ENCODE results near the gene SNX9.
A peak's percentile ranks its signal among the peaks of the same experiment; 100 is the strongest.
"Not testable (repeated sequence)": the region's sequence is repeated elsewhere in the genome, so short reads cannot be mapped to it uniquely, and the experiment has no call there.

SNX9 gene

GRCh38 chr6:157927011-157927410, 104.0 kb downstream of the SNX9 start:
- no peak for DNase-seq (ENCODE audit: low spot score)

- DNase-seq (ENCODE audit: low spot score), result no peak
Observed at GRCh38 chr6:157928428-157928827, 105.4 kb downstream of the SNX9 start.

DNA sequence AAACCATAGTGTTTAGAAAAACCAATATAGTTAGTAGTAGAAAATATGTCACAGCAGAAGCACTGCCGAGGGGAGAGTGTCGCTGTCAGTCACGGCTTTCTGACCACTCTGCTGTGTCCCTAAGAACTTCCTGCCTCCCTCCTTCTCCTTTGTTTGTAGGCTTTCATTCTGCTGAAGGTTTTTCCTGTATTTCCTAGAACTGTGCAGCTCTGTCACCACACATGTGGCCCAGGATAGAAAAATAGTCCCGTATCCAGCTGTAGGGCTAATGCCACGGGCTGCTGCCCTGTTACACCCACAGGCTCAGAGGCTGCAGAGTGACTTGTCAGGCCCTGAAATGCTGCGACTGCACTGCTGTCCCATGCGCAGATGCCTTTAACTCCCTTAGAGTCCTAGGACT, 106.0 kb downstream of the SNX9 start:
- no peak for DNase-seq (ENCODE audit: low spot score)

DNA sequence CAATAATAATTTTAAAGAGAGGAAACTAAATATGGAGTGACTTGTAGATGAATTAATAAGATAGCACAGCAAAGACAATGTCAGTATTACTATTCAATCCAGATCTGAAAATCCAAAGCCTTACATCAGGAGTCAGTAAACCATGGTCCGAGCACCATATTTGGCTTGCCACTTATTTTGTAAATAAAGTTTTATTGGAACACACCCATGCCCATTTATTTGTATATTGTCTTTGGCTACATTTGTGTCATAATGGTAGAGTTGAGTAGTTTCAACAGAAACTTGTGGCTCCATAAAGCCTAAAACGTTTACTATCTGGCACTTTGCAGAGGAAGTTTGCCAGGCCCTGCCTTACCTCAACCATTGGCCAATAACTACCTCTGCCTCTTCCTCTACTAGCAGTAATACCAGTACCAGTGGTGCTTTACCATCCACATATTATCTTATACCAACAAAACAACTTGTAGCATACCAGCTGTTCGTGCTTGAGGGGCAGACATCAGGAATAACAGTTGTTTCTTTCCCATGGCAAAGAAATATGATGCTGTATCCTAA, 106.8 kb downstream of the SNX9 start:
- no peak for DNase-seq (ENCODE audit: low spot score)

DNA sequence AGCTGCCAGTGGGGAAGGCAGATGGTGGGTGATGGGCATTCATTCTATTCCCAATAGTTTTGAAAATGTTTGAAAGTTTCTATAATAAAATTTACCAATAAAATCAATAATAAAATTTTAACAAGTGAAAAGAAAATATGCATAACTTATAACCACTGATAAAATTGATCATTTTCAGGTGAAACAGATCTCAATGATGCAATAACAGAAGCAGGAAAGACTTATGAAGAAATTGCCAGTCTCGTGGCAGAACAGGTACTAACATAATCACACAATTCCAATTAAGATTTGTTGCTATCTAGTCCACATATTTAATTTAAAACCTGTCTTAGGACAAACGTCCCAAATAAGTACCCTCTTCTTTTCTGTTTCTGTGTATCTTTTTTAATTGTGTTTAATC, 112.7 kb downstream of the SNX9 start:
- DNase-seq (ENCODE audit: low spot score), result no peak

DNA sequence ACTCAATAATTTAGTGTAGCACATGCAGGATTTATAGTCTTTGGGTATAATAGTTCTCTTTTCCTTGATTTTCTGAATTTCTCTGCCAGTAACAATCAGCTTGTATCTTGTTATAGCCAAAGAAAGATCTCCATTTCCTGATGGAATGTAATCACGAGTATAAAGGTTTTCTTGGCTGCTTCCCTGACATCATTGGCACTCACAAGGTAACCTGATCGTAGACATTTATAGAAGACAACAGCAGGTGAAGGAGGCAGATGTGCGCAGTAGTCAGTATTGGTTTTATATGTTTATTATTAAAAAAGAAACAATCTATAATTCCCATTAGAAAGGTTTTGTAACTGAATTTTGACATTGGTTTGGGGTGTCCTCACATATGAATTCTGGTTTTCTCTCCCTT, 114.3 kb downstream of the SNX9 start:
- no peak for DNase-seq (ENCODE audit: low spot score)

DNA sequence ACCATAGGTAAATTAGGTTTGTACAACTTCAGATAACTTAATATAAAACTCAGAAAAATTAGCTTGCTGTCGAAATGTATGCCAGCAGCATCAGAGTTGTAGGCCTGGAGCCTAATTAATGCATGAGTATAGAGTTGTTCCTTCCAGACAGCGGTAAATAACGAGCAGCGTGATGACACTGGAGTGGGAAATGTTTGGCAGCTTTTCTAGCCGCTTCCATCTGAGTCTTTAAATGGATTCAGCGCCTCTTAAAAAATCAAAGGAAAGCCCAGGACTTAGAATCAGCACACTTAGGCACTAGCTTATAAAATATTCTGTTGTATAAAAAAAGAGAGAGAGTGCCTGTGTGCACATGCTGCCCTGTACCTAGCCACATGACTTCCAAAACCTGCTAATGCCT, 114.9 kb downstream of the SNX9 start:
- DNase-seq (ENCODE audit: low spot score), result no peak

DNA sequence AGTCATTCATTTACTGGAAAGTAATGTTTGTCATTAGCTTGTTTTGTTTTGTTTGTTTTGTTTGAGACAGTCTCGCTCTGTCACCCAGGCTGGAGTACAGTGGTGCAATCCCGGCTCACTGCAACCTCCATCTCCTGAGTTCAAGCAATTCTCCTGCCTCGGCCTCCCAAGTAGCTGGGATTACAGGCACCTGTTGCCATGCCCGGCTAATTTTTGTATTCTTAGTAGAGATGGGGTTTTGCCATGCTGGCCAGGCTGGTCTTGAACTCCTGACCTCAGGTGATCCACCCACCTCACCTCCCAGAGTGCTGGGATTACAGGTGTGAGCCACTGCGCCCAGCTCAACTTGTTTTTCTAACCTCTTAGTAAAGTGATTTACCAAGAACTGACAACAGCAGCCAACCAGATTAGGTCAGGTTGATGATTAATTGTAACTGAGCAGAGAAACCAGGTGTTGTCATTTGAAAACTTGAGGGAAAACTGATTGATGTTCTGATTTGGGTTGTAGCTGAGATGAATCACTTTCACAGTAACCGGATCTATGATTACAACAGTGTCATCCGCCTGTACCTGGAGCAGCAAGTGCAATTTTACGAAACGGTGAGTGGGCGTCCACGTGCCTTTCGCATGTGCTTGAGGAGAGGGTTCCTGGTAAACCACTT, 117.5 kb downstream of the SNX9 start:
- peak; percentile 3 for DNase-seq (ENCODE audit: low spot score)

DNA sequence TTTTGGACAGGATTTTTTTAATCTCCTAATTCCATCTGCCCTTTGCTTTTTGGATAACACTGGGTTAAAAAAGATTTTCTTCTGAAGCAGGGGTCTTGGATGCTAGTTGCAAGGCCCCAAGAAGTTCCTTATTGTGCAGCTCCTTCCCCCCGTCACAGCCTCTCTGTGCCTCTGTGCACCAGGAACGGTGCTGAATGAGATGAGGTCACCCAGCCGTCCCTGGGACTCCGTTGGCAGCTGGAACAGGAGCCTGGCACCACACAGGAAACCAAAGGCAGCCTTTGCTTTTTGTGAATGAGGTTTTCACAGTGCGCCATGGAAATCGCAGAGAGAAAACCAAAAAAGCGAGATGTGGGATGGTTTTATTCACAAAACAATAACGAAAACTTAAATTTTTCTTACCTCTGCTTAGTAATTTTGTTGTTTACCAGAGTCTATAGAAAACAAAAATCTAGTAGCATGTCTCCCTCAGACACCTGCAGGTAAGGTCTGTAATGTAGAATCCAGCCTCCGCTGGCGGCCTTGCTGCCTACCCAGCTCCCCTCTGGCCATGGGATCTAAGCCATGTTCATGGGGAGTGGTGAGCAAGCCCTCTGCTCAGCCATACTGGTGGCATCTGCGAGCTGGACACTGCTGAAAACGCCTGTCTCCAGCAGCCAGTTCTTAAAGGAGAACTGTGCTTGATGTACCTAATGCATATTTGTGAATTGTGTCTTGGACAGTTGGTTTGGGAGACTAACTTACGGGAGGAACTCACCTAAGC, 118.2 kb downstream of the SNX9 start:
- DNase-seq (ENCODE audit: low spot score), result no peak

GRCh38 chr6:157942351-157942750, 119.3 kb downstream of the SNX9 start:
- no peak for DNase-seq (ENCODE audit: low spot score)

DNA sequence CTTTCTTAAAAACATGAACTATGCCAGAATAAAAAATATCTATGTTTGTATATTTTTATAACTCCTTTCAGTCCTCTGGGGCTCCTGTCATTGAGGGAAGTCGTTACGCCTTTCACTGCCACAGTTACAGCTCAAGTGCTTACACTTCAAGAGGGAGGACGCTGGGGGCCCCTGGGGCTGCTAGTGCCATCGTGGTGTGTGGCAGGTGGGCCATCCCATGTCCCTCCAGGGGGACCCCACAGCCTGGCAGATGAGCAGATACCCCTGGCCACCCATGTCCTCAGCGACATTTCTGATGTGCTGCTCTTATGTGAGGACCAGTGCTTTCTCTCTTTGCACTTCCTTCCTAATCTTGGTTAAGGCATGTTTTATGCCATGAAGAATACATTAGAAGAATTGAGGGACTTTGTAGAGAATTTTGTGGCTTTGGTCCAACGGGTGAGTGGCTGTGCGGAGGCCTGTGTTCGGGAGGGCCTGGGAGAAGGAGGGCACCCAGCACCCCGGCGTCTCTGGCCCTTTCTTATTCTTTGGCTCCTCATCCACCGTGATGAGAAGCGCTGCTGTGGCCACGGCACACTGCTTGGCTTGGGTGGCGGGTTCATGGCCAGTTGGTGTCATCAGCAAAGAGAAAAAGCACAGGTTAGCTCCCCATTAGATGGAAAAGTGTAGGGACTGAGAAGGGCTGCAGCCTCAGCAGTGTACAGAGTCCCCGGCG, 120.4 kb downstream of the SNX9 start:
- no peak for DNase-seq (ENCODE audit: low spot score)

- no peak for DNase-seq (ENCODE audit: low spot score)
Observed at GRCh38 chr6:157943964-157944283, 120.9 kb downstream of the SNX9 start.

- no peak for DNase-seq (ENCODE audit: low spot score)
Observed at GRCh38 chr6:157944983-157945931, 122.2 kb downstream of the SNX9 start.

GRCh38 chr6:157946053-157946617, 123.1 kb downstream of the SNX9 start:
- no peak for DNase-seq (ENCODE audit: low spot score)

GRCh38 chr6:157946865-157947532, 124.0 kb downstream of the SNX9 start:
- peak; percentile 12 for DNase-seq (ENCODE audit: low spot score)

DNA sequence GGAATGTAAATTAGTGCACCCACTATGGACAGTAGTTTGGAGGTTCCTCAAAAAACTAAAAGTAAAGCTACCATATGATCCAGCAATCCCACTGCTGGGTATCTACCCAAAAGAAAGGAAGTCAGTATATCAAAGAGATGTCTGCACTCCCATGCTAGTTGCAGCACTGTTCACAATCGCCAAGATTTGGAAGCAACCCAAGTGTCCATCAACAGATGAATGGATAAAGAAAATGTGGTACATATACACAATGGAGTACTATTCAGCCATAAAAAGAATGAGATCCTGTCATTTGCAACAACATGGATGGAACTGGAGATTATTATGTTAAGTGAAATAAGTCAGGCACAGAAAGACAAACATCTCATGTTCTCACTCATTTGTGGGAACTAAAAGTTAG, 127.9 kb downstream of the SNX9 start:
- not testable (repeated sequence) for DNase-seq (ENCODE audit: low spot score)

DNA sequence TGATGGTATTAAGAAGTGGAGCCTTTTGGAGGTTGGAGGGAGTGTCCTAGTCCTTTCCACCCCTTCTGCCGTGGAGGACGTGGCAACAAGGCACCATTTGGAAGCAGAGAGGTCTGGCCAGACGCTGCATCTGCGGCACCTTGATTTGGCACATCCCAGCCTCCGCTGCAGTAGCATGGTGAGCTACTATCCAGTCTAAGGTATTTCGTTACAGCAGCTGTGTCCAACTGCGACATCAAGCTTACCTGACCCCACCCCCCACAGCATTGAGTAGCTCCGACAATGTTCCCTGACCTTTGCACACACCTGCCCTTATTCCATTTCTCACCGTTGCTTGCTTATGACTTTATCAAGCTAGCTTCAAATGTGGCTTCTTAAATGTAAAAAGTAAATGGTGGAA, 128.8 kb downstream of the SNX9 start:
- DNase-seq (ENCODE audit: low spot score), result no peak

- no peak for DNase-seq (ENCODE audit: low spot score)
Observed at GRCh38 chr6:157952861-157953351, 129.9 kb downstream of the SNX9 start.

DNA sequence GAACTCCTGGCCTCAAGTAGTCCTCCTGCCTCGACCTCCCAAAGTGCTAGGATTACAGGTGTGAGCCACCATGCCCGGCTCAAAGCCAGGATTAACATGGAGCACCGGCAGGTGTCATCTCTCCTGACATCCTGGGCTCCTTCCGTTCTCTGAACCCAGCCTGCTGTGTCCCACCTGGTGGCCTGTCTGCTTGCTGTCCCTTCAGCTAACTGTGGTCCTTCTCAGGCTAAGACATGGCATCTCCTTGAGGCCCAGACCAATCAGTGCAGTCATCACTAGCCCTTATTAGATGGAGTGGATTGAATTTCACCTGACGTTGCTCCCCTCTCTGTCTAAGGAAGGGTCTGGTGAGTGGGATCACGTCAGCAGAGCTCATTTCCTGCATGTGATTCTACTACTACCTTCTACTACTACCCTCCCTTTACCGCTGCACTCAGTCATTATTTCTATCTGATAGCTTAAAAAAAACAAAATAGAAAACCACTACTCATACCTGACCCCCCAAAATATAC, 130.6 kb downstream of the SNX9 start:
- no peak for DNase-seq (ENCODE audit: low spot score)

All from CD4-positive, alpha-beta T cell treated with Interleukin-2 at 100 ng/mL for 4 hours (primary cell).